Measurements from ENCODE around the gene KDM5C. TPM values are rescaled to one million over a fixed set of nuclear protein-coding genes. Genes with fewer than 3 reads are reported as not detected.

KDM5C gene
- total RNA-seq, 1 experiment from 2014 or later = 178 TPM

GRCh38 chrX:53236025-53236679 lies 11.1 kb upstream of the KDM5C start:
- Histone ChIP-seq H3K4me1 (ENCODE audit: insufficient read depth, low read length, poor library complexity, severe bottlenecking) (no peaks in the 10 kb centered on the region), H3K27me3 (replicated peaks; ENCODE audit: insufficient read depth, low read depth, low read length, poor library complexity) (no peaks in the 10 kb centered on the region), H3K9me3 (ENCODE audit: low read depth, low read length, poor library complexity, severe bottlenecking) (no peaks in the 10 kb centered on the region), H3K27ac (ENCODE audit: low read depth, low read length, poor library complexity, severe bottlenecking) (no peak overlapping the region), H3K4me3 (ENCODE audit: low read depth, low read length, poor library complexity, severe bottlenecking) (no peak overlapping the region), H3K36me3 (ENCODE audit: insufficient read depth, low read length, poor library complexity, severe bottlenecking) (no peaks in the 10 kb centered on the region)
- TF ChIP-seq EZH2 (IDR thresholded peaks at IDR 0.05; ENCODE audit: borderline replicate concordance, low read depth, low read length, poor library complexity, severe bottlenecking) (no peak), CTCF (conservative IDR thresholded peaks at IDR 0.05; ENCODE audit: low read depth, low read length) (no peak)
- no TSS peak for BruUV-seq (replicated peaks)
- intact Hi-C loops (cut with micrococcal nuclease; ENCODE audit: unreplicated experiment) = no loop called here
- POLR2A ChIA-PET (ENCODE audit: low non-redundant PET) = no interaction called here
- DNase-seq (ENCODE audit: low spot score) = no peak
- CTCF ChIA-PET = no interaction called here

GRCh38 chrX:53235566-53235965 lies 10.6 kb upstream of the KDM5C start:
- no TSS peak for BruUV-seq (replicated peaks)
- ChIA-PET POLR2A (ENCODE audit: low non-redundant PET) (no interaction called here), CTCF (no interaction called here)
- TF ChIP-seq CTCF (conservative IDR thresholded peaks at IDR 0.05; ENCODE audit: low read depth, low read length) (no peak), EZH2 (IDR thresholded peaks at IDR 0.05; ENCODE audit: borderline replicate concordance, low read depth, low read length, poor library complexity, severe bottlenecking) (no peak)
- no peaks in the 10 kb centered on the region for H3K36me3 ChIP-seq (ENCODE audit: insufficient read depth, low read length, poor library complexity, severe bottlenecking)
- DNase-seq (ENCODE audit: low spot score) = no peak
- no peaks in the 10 kb centered on the region for H3K9me3 ChIP-seq (ENCODE audit: low read depth, low read length, poor library complexity, severe bottlenecking)
- intact Hi-C loops (cut with micrococcal nuclease; ENCODE audit: unreplicated experiment) = no loop called here
- H3K27ac ChIP-seq (ENCODE audit: low read depth, low read length, poor library complexity, severe bottlenecking) = no peak overlapping the region
- H3K27me3 ChIP-seq (replicated peaks; ENCODE audit: insufficient read depth, low read depth, low read length, poor library complexity) = no peaks in the 10 kb centered on the region
- no peak overlapping the region for H3K4me3 ChIP-seq (ENCODE audit: low read depth, low read length, poor library complexity, severe bottlenecking)
- H3K4me1 ChIP-seq (ENCODE audit: insufficient read depth, low read length, poor library complexity, severe bottlenecking) = no peaks in the 10 kb centered on the region

GRCh38 chrX:53234484-53234883 lies 9.5 kb upstream of the KDM5C start:
- no peaks in the 10 kb centered on the region for H3K9me3 ChIP-seq (ENCODE audit: low read depth, low read length, poor library complexity, severe bottlenecking)
- CTCF ChIA-PET = no interaction called here
- no TSS peak for BruUV-seq (replicated peaks)
- POLR2A ChIA-PET (ENCODE audit: low non-redundant PET) = no interaction called here
- intact Hi-C loops (cut with micrococcal nuclease; ENCODE audit: unreplicated experiment) = no loop called here
- no peaks in the 10 kb centered on the region for H3K27me3 ChIP-seq (replicated peaks; ENCODE audit: insufficient read depth, low read depth, low read length, poor library complexity)
- no peaks in the 10 kb centered on the region for H3K36me3 ChIP-seq (ENCODE audit: insufficient read depth, low read length, poor library complexity, severe bottlenecking)
- no peak overlapping the region for H3K4me3 ChIP-seq (ENCODE audit: low read depth, low read length, poor library complexity, severe bottlenecking)
- DNase-seq (ENCODE audit: low spot score) = no peak
- H3K27ac ChIP-seq (ENCODE audit: low read depth, low read length, poor library complexity, severe bottlenecking) = no peak overlapping the region
- no peaks in the 10 kb centered on the region for H3K4me1 ChIP-seq (ENCODE audit: insufficient read depth, low read length, poor library complexity, severe bottlenecking)
- no peak for TF ChIP-seq CTCF (conservative IDR thresholded peaks at IDR 0.05; ENCODE audit: low read depth, low read length)
- TF ChIP-seq EZH2 (IDR thresholded peaks at IDR 0.05; ENCODE audit: borderline replicate concordance, low read depth, low read length, poor library complexity, severe bottlenecking) = no peak
